WTC11 (cell line): ENCODE data around the gene SOAT1. TPM values are rescaled to one million over a fixed set of nuclear protein-coding genes. Genes with fewer than 3 reads are reported as not detected.

Experiments
- ATAC-seq: fragments of 200-7000 bp; cut with Tn5 transposase; 2 replicates; pipeline ENCODE4 v1.10.0; 2021; ENCODE audit warnings: mild to moderate bottlenecking, moderate library complexity
- CTCF ChIA-PET: fragments of 300-600 bp; sonication (Branson Sonifier 250); formaldehyde crosslinking; loops from one replicate; lab custom pipeline; 2021; ENCODE audit warnings: antibody characterized with exemption; lab: Charles Lee
- POLR2A ChIA-PET: fragments of 350-600 bp; sonication (Branson Sonifier 250); formaldehyde crosslinking; loops from one replicate; lab custom pipeline; 2021; ENCODE audit warnings: antibody characterized with exemption; lab: Charles Lee
- DNase-seq: peaks from one replicate; pipeline ENCODE4 v3.0.0; 2021; ENCODE audit warnings: low spot score
- H3K27ac Mint-ChIP-seq: 2 replicates; pipeline ENCODE4 v1.8.0; 2021; ENCODE audit warnings: mixed read lengths
- H3K27me3 Mint-ChIP-seq: 2 replicates; pipeline ENCODE4 v1.8.0; 2021; ENCODE audit warnings: low read depth, mild to moderate bottlenecking, moderate library complexity, mixed read lengths
- H3K36me3 Mint-ChIP-seq: 2 replicates; pipeline ENCODE4 v1.8.0; 2021; ENCODE audit warnings: mixed read lengths
- H3K4me1 Mint-ChIP-seq: 2 replicates; pipeline ENCODE4 v1.8.0; 2022; ENCODE audit warnings: mixed read lengths
- H3K4me3 Mint-ChIP-seq: 2 replicates; pipeline ENCODE4 v1.8.0; 2021; ENCODE audit warnings: mild to moderate bottlenecking, moderate library complexity, mixed read lengths
- H3K9me3 Mint-ChIP-seq: 2 replicates; pipeline ENCODE4 v1.8.0; 2021; ENCODE audit warnings: mixed read lengths
- ATF6 ChIP-seq: sonication (generic); formaldehyde crosslinking; IDR thresholded peaks from 2 replicates; pipeline ENCODE4 v1.8.1; 2023; ENCODE audit warnings: mild to moderate bottlenecking, missing genetic modification reagents
- CBFB ChIP-seq: sonication (generic); formaldehyde crosslinking; IDR thresholded peaks from 2 replicates; pipeline ENCODE4 v1.8.1; 2022; ENCODE audit warnings: mild to moderate bottlenecking, low read depth, missing genetic modification reagents
- CDX4 ChIP-seq: fragments of 250-450 bp; sonication (Bioruptor Pico); IDR thresholded peaks from 2 replicates; pipeline ENCODE4 v1.9.0; 2021; ENCODE audit warnings: moderate library complexity, mild to moderate bottlenecking, inconsistent platforms, borderline replicate concordance
- CTCF ChIP-seq: fragments of 200-600 bp; IDR thresholded peaks from 2 replicates; pipeline ENCODE4 v1.8.0; 2022; ENCODE audit warnings: antibody characterized with exemption
- ESRRA ChIP-seq: sonication (generic); formaldehyde crosslinking; IDR thresholded peaks from 2 replicates; pipeline ENCODE4 v1.8.1; 2022; ENCODE audit warnings: mild to moderate bottlenecking, missing genetic modification reagents, borderline replicate concordance
- FOXP4 ChIP-seq: sonication (generic); formaldehyde crosslinking; IDR thresholded peaks from 2 replicates; pipeline ENCODE4 v1.8.0; 2022; ENCODE audit warnings: mild to moderate bottlenecking, missing genetic modification reagents
- IRF2 ChIP-seq: sonication (generic); formaldehyde crosslinking; IDR thresholded peaks from 2 replicates; pipeline ENCODE4 v1.8.0; 2022; ENCODE audit warnings: low read depth, missing genetic modification reagents, borderline replicate concordance
- MYBL2 ChIP-seq: sonication (generic); formaldehyde crosslinking; IDR thresholded peaks from 2 replicates; pipeline ENCODE4 v1.8.1; 2023; ENCODE audit warnings: mild to moderate bottlenecking, moderate library complexity, missing genetic modification reagents
- PREB ChIP-seq: sonication (generic); formaldehyde crosslinking; IDR thresholded peaks from 2 replicates; pipeline ENCODE4 v1.8.1; 2022; ENCODE audit warnings: mild to moderate bottlenecking, missing genetic modification reagents, moderate library complexity, borderline replicate concordance
- SMAD3 ChIP-seq: sonication (generic); formaldehyde crosslinking; IDR thresholded peaks from 2 replicates; pipeline ENCODE4 v1.8.0; 2022; ENCODE audit warnings: missing genetic modification reagents, mild to moderate bottlenecking, borderline replicate concordance
- SMAD4 ChIP-seq: sonication (generic); formaldehyde crosslinking; IDR thresholded peaks from 2 replicates; pipeline ENCODE4 v1.8.0; 2022; ENCODE audit warnings: mild to moderate bottlenecking, missing genetic modification reagents
- TP53 ChIP-seq: sonication (generic); formaldehyde crosslinking; IDR thresholded peaks from 2 replicates; pipeline ENCODE4 v1.8.1; 2023; ENCODE audit warnings: mild to moderate bottlenecking, missing genetic modification reagents
- USF1 ChIP-seq: sonication (generic); formaldehyde crosslinking; IDR thresholded peaks from 2 replicates; pipeline ENCODE4 v1.8.0; 2022; ENCODE audit warnings: mild to moderate bottlenecking, missing genetic modification reagents
- ZBTB21 ChIP-seq: sonication (generic); formaldehyde crosslinking; IDR thresholded peaks from 2 replicates; pipeline ENCODE4 v1.8.1; 2023; ENCODE audit warnings: mild to moderate bottlenecking, missing genetic modification reagents, borderline replicate concordance
- ZNF219 ChIP-seq: sonication (generic); formaldehyde crosslinking; IDR thresholded peaks from 2 replicates; pipeline ENCODE4 v1.8.0; 2023; ENCODE audit warnings: missing genetic modification reagents, mild to moderate bottlenecking, borderline replicate concordance
- ZNF281 ChIP-seq: sonication (generic); formaldehyde crosslinking; IDR thresholded peaks from 2 replicates; pipeline ENCODE4 v1.8.0; 2023; ENCODE audit warnings: mild to moderate bottlenecking, missing genetic modification reagents
- ZNF671 ChIP-seq: fragments of 250-450 bp; sonication (Bioruptor Pico); IDR thresholded peaks from 2 replicates; pipeline ENCODE4 v1.8.0; 2021; ENCODE audit warnings: mild to moderate bottlenecking
- ZSCAN18 ChIP-seq: fragments of 250-450 bp; sonication (Bioruptor Pico); IDR thresholded peaks from 2 replicates; pipeline ENCODE4 v2.1.2; 2022; ENCODE audit warnings: mild to moderate bottlenecking, moderate library complexity
- total RNA-seq: library from RNA; stranded (reverse); gene quantifications from 3 replicates; pipeline ENCODE4 v1.2.3, GENCODE V29; 2021

The SOAT1 gene
- total RNA-seq, 1 experiment from 2014 or later: 2.3 TPM

GRCh38 chr1:179327196-179327595 is 33.6 kb downstream of the SOAT1 start:
- TF ChIP-seq SMAD3 (CRISPR knock-in tag): no peak
- TF ChIP-seq ESRRA (CRISPR knock-in tag): no peak
- no peak for TF ChIP-seq TP53 (CRISPR knock-in tag)
- no peak for TF ChIP-seq IRF2 (CRISPR knock-in tag)
- no peak for TF ChIP-seq PREB
- TF ChIP-seq SMAD4 (CRISPR knock-in tag): no peak
- no peak for TF ChIP-seq ZBTB21 (CRISPR knock-in tag)
- TF ChIP-seq CDX4 (CRISPR knock-in tag): no peak
- no peak for TF ChIP-seq CTCF
- TF ChIP-seq ZNF219 (CRISPR knock-in tag): no peak
- TF ChIP-seq, all 79 proteins: peak for 0
- DNase-seq (no peak), ATAC-seq (no peak)
- no peak overlapping the region for H3K27ac Mint-ChIP-seq
- H3K4me3 Mint-ChIP-seq: no peak overlapping the region
- peaks cover 8% of the 10 kb centered on the region for H3K36me3 Mint-ChIP-seq
- H3K9me3 Mint-ChIP-seq: peaks cover 15% of the 10 kb centered on the region
- ChIA-PET CTCF (no interaction called here), POLR2A (no interaction called here)
- H3K27me3 Mint-ChIP-seq: peaks cover 2% of the 10 kb centered on the region; the same call in 1 of the 2 replicates
- H3K4me1 Mint-ChIP-seq: peaks cover 10% of the 10 kb centered on the region

- H3K9me3 Mint-ChIP-seq: peaks cover 15% of the 10 kb centered on the region
- H3K27ac Mint-ChIP-seq: no peak overlapping the region
- no peak for DNase-seq
- ChIA-PET POLR2A (no interaction called here), CTCF (no interaction called here)
- peaks cover 2% of the 10 kb centered on the region; the same call in 1 of the 2 replicates for H3K27me3 Mint-ChIP-seq
- H3K36me3 Mint-ChIP-seq: peaks cover 8% of the 10 kb centered on the region
- H3K4me3 Mint-ChIP-seq: no peak overlapping the region
- TF ChIP-seq CBFB (CRISPR knock-in tag) (no peak), ATF6 (no peak)
- TF ChIP-seq, all 79 proteins: peak for 0
- no peak for ATAC-seq
- H3K4me1 Mint-ChIP-seq: peaks cover 10% of the 10 kb centered on the region
These were observed 34.1 kb downstream of the SOAT1 start for GRCh38 chr1:179327679-179328078.

- Mint-ChIP-seq H3K36me3 (peaks cover 8% of the 10 kb centered on the region), H3K9me3 (peaks cover 15% of the 10 kb centered on the region), H3K27me3 (peaks cover 2% of the 10 kb centered on the region; the same call in 1 of the 2 replicates), H3K27ac (no peak overlapping the region), H3K4me3 (no peak overlapping the region), H3K4me1 (peaks cover 10% of the 10 kb centered on the region)
- CTCF ChIA-PET: no interaction called here
- POLR2A ChIA-PET: no interaction called here
- DNase-seq: no peak
- no peak for ATAC-seq
- no peak for TF ChIP-seq USF1 (CRISPR knock-in tag)
- TF ChIP-seq ZNF281: no peak
- TF ChIP-seq ZNF219 (CRISPR knock-in tag): no peak
- no peak for TF ChIP-seq FOXP4 (CRISPR knock-in tag)
- TF ChIP-seq MYBL2 (CRISPR knock-in tag): no peak
- TF ChIP-seq CBFB (CRISPR knock-in tag): no peak
- no peak for TF ChIP-seq ZSCAN18
- no peak for TF ChIP-seq ZNF671 (CRISPR knock-in tag)
These were observed 36.3 kb downstream of the SOAT1 start for GRCh38 chr1:179329862-179330261.
